ENCODE results near the gene KIF3C.
"Not testable (repeated sequence)": the region's sequence is repeated elsewhere in the genome, so short reads cannot be mapped to it uniquely, and the experiment has no call there.

KIF3C gene

DNA sequence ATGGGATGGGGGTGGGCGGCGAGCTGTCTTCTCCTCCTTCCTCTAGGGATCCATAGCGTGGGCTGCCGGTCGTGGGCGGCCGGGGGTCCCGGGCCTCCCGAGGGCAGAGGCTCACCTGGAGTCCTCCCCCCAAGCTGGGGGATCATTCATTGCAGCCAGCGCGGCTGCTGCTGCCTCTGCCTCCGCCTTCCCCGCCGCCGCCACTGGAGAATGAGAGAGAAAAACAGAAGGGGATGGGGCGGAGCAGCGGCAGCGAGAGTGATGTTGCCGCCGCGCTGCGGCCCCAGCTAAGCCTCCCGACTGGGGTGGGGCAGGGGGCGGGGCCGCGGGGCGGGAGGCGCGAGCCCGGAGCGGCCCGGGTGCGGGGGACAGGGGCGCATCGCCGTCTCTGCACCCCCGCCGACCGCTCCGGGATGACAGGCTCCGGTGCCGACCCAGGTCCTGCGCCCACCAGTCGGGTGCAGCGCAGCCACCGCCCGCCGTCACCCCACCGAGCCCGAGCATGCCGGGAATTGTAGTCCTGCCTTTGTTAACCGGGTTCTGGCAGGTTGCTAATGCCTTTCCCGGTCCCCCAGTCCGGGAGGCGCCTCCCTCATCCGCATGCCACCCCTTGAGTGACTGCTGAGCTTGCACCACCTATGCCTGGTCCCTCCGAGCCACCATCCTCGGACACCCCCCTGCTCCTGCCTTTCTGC lies at the start of gene KIF3C:
Gene KIF3C, minus strand, starts transcription at position 225 of the 695 bp plus-strand sequence. CDS start 580 bp downstream, outside the sequence.
- DNase-seq (ENCODE audit: low spot score in 2 of 2) = peak; percentile 76 to 88
- in situ Hi-C loops (cut with MboI; ENCODE audit: low sequenced_read_pairs) = no loop called here
- Histone ChIP-seq H3K4me1 (peaks cover 7% of the 10 kb centered on the region), H3K4me3 (peak within 1 kb of the TSS; percentile 62), H3K9me3 (no peaks in the 10 kb centered on the region), H3K27me3 (ENCODE audit: low read depth) (no peaks in the 10 kb centered on the region), H3K36me3 (replicated peaks) (no peaks in the 10 kb centered on the region; the same call in 1 of the 2 replicates)

DNA sequence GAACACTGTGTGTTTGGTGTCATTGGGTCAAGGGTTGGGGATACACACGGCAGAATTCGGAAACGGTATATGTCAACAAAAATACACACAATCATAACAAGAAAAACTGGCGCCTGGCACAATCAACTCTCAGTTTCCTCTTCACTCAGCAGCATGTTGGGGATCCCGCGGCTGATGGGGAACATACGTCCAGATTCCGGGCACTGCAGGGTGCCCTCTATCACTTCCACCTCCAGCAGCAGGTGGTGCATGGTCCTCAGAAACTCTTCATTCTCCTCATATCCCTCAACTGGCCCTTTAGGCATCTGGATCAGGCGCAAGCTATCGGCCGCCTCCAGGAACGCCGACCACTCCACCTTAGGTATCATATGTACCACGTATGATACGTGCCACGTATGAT lies 45.8 kb upstream of the KIF3C start:
- H3K27me3 ChIP-seq (ENCODE audit: low read depth); H3K9me3 ChIP-seq; in situ Hi-C loops (cut with MboI; ENCODE audit: low sequenced_read_pairs); H3K4me1 ChIP-seq; DNase-seq (ENCODE audit: low spot score in 2 of 2); H3K36me3 ChIP-seq (replicated peaks); H3K4me3 ChIP-seq: not testable (repeated sequence)

DNA sequence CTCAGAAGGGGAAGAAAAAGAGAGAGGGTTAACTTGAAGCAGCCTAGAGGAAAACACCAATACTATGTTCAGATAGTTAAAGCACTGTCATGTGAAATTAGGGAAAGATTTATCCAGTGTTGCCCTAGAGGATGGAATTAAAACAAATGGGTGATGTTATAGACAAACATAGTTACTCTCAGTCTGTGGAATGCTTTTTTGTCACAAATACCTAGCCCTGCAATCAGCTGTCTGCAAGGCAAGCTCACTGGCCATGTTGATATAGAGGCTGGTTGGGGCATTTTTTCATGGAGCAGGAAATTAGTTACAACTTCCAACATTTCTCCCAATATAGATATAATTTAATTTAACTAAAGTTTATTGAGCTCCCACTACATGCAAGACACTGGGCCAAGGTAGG lies 43.2 kb upstream of the KIF3C start:
- Histone ChIP-seq H3K27me3 (ENCODE audit: low read depth) (no peaks in the 10 kb centered on the region; the same call in 1 of the 2 replicates), H3K4me1 (no peaks in the 10 kb centered on the region), H3K36me3 (replicated peaks) (no peaks in the 10 kb centered on the region), H3K9me3 (no peaks in the 10 kb centered on the region), H3K4me3 (no peak overlapping the region)
- in situ Hi-C loops (cut with MboI; ENCODE audit: low sequenced_read_pairs) = no loop called here
- no peak for DNase-seq (ENCODE audit: low spot score in 2 of 2)

DNA sequence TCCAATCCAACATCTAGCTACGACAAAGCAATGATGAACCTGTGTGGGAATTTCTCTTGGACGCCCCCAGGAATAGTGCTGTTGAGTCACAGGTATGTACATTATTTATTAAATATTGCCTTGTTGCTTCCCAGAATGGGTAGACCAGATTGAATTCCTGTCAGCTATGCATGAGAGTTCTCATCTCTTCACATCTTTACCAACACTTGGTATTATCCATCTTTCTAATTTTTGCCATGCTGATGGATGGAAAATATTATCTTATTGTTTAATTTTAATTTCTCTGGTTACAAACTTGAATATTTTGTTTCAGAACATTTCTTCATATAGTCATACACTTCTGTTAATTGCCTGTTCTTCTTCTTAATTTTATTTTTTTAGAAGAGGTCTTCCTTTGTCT lies 42.0 kb upstream of the KIF3C start:
- Histone ChIP-seq H3K4me3 (no peak overlapping the region), H3K27me3 (ENCODE audit: low read depth) (no peaks in the 10 kb centered on the region; the same call in 1 of the 2 replicates), H3K36me3 (replicated peaks) (no peaks in the 10 kb centered on the region), H3K9me3 (no peaks in the 10 kb centered on the region), H3K4me1 (no peaks in the 10 kb centered on the region)
- DNase-seq (ENCODE audit: low spot score in 2 of 2) = no peak
- in situ Hi-C loops (cut with MboI; ENCODE audit: low sequenced_read_pairs) = no loop called here

DNA sequence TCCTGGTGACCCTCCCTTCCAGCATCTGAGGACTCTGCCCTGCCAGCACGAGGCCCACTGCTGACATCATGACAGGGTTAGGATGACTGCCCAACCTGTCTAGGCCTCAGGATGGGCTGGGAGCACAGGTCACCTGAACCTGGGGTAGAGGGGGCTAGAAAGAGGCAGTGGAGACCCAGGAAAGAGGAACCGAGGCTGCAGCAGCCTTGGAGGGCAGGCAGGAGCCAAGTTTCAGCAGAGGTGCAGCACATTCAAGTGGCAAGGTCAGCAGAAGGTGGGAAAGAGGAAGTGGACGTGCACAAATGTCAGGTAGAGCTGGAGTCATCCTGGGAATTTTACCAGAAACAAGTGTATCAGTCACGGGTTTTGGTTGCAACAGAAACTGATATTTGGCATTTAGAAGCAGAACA lies 37.9 kb upstream of the KIF3C start:
- no peaks in the 10 kb centered on the region for H3K9me3 ChIP-seq
- in situ Hi-C loops (cut with MboI; ENCODE audit: low sequenced_read_pairs) = no loop called here
- no peak for DNase-seq (ENCODE audit: low spot score in 2 of 2)
- H3K27me3 ChIP-seq (ENCODE audit: low read depth) = no peaks in the 10 kb centered on the region
- no peak overlapping the region for H3K4me3 ChIP-seq
- no peaks in the 10 kb centered on the region for H3K4me1 ChIP-seq
- no peaks in the 10 kb centered on the region for H3K36me3 ChIP-seq (replicated peaks)

DNA sequence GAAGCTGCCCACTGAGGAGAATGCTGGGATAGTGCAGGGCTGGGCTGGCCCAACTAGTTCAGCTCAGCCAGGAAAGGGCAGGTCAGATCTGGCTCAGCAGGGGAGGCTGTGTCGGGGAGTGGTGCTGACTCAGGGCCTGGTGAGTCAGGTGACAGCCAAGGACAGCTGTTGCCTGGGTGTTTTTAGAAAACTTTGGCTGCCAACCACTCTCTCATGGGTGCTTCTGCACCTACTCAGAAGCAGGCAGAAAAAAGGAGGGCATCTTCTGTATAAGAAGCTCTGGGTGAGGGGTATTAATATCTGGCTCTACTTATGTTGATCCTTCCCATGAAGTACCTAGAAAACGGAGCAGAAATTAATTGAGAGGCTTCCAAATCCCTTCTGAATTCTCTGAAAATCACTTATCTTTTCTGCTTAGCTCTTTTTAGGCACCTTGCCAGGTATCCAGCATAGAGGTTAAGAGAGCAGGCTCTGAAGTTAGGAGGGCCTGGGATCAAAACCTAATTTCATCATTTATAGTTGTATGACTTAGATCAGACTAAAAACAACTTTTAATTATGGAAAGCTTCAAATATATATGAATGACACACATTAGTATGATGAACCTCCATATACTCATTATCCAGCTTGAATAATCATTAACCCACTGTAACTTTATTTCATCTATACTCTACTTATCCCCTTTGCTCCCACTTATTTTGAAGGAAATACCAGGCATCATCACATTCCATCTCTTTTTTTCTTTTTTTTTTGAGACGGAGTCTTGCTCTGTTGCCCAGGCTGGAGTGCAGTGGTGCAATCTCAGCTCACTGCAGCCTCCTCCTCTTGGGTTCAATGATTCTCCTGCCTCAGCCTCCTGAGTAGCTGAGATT lies 36.1 kb upstream of the KIF3C start:
- Histone ChIP-seq H3K4me3 (no peak overlapping the region), H3K4me1 (no peaks in the 10 kb centered on the region), H3K9me3 (no peaks in the 10 kb centered on the region), H3K27me3 (ENCODE audit: low read depth) (no peaks in the 10 kb centered on the region), H3K36me3 (replicated peaks) (no peaks in the 10 kb centered on the region)
- DNase-seq (ENCODE audit: low spot score in 2 of 2) = peak in 1 of 2 experiments; percentile 15
- in situ Hi-C loops (cut with MboI; ENCODE audit: low sequenced_read_pairs) = no loop called here

DNA sequence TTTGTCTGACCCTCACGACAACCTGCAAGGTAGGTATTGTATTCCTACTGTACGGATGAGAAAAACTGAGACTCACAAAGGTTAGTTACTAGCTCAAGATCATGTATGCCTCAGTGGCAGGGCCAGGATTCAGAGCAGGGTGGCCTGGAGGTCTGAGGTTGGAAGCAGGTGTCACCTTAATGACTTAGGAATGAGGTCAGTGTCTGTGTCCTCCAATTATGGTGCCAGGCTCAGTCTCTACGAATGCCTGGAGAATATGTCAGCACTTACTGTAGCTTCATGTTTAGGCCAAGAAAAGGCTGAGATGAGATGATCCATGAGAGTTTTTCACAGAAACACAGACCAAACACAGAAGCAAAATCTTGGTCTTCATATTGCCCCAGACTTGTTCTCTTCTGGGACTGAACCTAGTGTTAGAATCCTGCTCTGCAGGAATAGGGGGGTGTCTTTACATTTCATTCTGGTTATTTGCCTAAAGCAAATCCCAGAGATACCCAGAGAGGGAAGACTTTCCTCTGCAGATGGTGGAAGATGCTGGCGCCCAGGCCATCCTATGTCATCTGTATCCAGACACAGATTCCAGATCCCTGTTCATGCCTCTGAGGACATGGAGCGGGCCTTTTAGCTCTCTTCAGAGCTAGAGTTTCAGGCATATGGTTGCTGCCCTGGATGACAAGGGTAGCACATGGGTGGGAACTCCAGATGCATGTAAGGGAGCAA lies 35.3 kb upstream of the KIF3C start:
- H3K4me3 ChIP-seq = no peak overlapping the region
- no peaks in the 10 kb centered on the region for H3K36me3 ChIP-seq (replicated peaks)
- H3K27me3 ChIP-seq (ENCODE audit: low read depth) = no peaks in the 10 kb centered on the region
- H3K9me3 ChIP-seq = no peaks in the 10 kb centered on the region
- no peak for DNase-seq (ENCODE audit: low spot score in 2 of 2)
- in situ Hi-C loops (cut with MboI; ENCODE audit: low sequenced_read_pairs) = no loop called here
- peaks cover 1% of the 10 kb centered on the region for H3K4me1 ChIP-seq

DNA sequence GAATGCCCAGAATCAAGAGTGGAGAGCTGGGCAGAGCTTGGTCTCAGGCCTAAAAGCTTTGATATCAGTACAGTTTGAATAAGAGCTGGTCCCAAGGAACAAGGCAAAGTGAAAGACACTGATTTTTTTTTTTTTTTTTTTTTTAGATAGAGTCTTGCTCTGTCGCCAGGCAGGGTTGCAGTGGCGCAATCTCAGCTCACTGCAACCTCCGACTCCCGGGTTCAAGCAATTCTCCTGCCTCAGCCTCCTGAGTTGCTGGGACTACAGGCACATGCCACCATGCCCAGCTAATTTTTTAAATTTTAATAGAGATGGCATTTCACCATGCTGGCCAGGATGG lies 34.4 kb upstream of the KIF3C start:
- DNase-seq (ENCODE audit: low spot score in 2 of 2); H3K9me3 ChIP-seq; H3K36me3 ChIP-seq (replicated peaks); H3K27me3 ChIP-seq (ENCODE audit: low read depth); in situ Hi-C loops (cut with MboI; ENCODE audit: low sequenced_read_pairs); H3K4me3 ChIP-seq: not testable (repeated sequence)
- peaks cover 11% of the 10 kb centered on the region for H3K4me1 ChIP-seq

DNA sequence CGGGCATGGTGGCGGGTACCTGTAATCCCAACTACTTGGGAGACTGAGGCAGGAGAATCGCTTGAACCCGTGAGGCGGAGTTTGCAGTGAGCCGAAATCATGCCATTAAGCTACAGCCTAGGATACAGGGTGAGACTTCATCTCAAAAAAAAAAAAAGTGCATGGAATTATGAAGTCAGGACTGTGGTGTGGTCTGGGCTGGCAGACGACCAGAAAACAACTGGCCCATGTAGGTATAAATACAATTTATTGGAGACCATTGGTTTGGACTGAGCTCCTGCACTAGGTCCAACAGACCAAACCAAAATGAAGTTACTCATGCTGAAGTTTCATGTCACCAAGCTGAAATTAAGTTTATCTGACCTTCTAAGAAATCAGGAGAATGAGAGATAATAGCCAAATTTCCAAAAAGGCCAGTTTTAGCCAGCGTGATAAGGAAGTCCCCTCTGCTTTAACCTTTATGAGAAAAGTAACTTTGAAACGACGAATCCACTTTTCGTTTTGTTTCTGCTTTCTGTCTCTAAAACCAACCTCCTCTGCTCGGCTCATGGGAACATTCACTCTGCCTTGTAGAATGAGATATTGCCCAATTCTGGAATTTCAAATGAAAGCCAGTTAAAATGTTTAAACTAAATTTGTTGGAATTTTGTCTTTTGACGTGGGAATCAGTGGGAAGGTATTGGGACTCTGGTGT lies 33.9 kb upstream of the KIF3C start:
- Histone ChIP-seq H3K9me3 (no peaks in the 10 kb centered on the region), H3K4me3 (no peak overlapping the region), H3K27me3 (ENCODE audit: low read depth) (no peaks in the 10 kb centered on the region), H3K4me1 (peaks cover 14% of the 10 kb centered on the region), H3K36me3 (replicated peaks) (no peaks in the 10 kb centered on the region)
- no peak for DNase-seq (ENCODE audit: low spot score in 2 of 2)
- in situ Hi-C loops (cut with MboI; ENCODE audit: low sequenced_read_pairs) = no loop called here

DNA sequence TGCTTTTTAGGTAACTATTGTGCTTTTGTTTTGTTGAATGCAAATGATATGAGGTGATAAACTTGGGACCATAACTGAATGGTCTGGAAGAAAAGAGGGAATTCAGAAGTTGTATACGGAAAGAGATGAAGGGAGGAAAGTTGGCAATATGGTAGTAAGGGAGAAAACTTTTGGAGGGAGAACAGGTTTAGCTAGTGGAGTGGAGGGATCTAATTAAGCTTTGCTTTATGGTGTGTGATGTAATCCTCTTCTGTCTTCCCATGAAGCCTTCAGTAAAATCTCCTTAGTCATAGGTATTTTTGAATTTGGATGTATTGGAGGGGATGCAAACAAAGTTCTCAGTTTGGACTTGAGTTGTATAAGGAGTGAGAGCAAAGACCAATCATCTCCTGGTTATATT lies 31.4 kb upstream of the KIF3C start:
- Histone ChIP-seq H3K4me3 (no peak overlapping the region), H3K9me3 (no peaks in the 10 kb centered on the region), H3K27me3 (ENCODE audit: low read depth) (no peaks in the 10 kb centered on the region), H3K4me1 (peaks cover 14% of the 10 kb centered on the region), H3K36me3 (replicated peaks) (no peaks in the 10 kb centered on the region)
- in situ Hi-C loops (cut with MboI; ENCODE audit: low sequenced_read_pairs) = no loop called here
- DNase-seq (ENCODE audit: low spot score in 2 of 2) = no peak

DNA sequence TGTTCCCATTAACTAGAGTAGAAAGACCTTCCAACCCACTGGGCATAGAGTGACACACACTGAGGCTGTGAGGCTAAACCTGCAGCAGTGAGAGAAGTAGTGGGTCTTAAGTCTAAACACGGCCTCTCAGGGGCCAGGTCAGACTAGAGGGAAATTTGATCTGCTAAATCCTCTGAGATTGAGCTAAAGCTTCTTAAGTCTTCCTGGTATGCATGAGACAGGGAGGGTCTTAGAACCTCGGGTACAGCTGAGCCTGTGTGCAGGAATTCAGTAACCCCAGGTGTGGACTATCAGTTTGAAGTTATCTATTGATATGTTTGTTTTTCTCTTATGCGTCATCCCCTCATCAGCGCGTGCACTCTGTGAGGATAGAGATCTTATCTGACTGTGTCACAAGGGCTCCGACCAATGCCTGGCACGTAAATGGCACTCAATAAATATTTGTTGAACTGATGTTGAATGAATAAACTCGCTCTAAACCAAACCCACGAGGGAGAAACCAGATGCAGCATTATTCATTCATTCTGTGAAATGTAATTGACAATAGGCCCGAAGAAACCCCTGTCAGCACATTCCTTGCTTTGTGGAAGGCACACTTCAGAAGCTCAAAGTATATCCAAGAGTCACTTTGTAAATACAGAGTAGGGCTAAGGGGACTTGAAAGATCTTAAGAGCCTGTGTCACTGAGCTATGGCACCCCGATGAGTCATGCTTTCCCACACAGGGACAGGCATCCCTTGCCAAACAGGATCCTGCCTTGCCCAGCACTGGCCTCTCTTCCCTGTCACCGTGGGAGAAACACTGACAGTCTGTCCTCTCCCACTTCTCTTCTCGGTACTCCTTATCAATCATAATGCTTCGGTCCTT lies 29.9 kb upstream of the KIF3C start:
- in situ Hi-C loops (cut with MboI; ENCODE audit: low sequenced_read_pairs) = no loop called here
- Histone ChIP-seq H3K4me1 (peaks cover 14% of the 10 kb centered on the region), H3K27me3 (ENCODE audit: low read depth) (no peaks in the 10 kb centered on the region), H3K4me3 (no peak overlapping the region), H3K9me3 (no peaks in the 10 kb centered on the region), H3K36me3 (replicated peaks) (no peaks in the 10 kb centered on the region)
- peak; percentile 56 to 85 for DNase-seq (ENCODE audit: low spot score in 2 of 2)

DNA sequence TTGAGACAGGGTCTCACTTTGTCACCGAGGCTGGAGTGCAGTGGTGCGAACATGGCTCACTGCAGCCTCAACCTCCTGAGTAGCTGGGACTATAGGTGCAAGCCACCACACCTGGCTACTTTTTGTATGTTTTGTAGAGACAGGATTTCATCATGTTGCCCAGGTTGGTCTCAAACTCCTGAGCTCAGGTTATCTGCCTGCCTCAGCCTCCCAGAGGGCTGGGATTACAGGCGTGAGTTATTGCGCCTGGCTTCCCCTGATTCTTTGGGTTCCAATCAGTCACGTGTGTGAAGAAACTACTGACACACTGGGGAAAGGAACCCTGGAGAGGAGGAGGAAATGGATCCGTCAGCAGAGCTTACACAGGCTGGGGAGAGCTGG lies 29.3 kb upstream of the KIF3C start:
- Histone ChIP-seq H3K36me3 (replicated peaks) (no peaks in the 10 kb centered on the region), H3K4me1 (peaks cover 14% of the 10 kb centered on the region), H3K4me3 (no peak overlapping the region), H3K27me3 (ENCODE audit: low read depth) (no peaks in the 10 kb centered on the region), H3K9me3 (no peaks in the 10 kb centered on the region)
- in situ Hi-C loops (cut with MboI; ENCODE audit: low sequenced_read_pairs) = no loop called here
- no peak for DNase-seq (ENCODE audit: low spot score in 2 of 2)

DNA sequence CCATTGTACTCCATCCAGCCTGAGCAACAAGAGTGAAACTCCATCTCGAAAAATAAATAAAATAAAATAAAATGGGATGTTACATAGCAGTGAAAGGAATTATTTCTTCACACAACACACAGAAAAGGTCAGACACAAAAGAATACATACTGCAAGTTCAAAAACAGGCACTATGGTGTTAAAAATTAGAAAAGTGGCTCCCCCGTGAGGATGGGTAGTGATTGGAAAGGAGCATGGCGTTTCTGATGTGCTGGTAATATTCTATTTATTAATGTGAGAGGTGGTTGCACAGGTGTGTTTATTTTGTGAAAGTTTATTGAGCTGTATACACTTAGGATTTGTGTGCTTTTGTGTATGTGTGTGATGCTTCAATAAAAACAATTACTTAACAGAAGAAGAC lies 28.6 kb upstream of the KIF3C start:
- no peak overlapping the region for H3K4me3 ChIP-seq
- H3K36me3 ChIP-seq (replicated peaks) = no peaks in the 10 kb centered on the region
- peaks cover 14% of the 10 kb centered on the region for H3K4me1 ChIP-seq
- in situ Hi-C loops (cut with MboI; ENCODE audit: low sequenced_read_pairs) = no loop called here
- DNase-seq (ENCODE audit: low spot score in 2 of 2) = no peak
- H3K27me3 ChIP-seq (ENCODE audit: low read depth) = no peaks in the 10 kb centered on the region
- no peaks in the 10 kb centered on the region for H3K9me3 ChIP-seq

Data from HAP-1 (cell line).